HepG2 (cell line): Measurements from ENCODE around the gene PNPLA2. TPM values are rescaled to one million over a fixed set of nuclear protein-coding genes. Genes with fewer than 3 reads are reported as not detected.

Experiments used
- DNMT1 ChIP-seq: sonication (generic); formaldehyde crosslinking; IDR thresholded peaks from 2 replicates; pipeline ENCODE4 v1.5.1; 2020; ENCODE audit warnings: mild to moderate bottlenecking, missing genetic modification reagents
- GPN1 ChIP-seq: sonication (generic); formaldehyde crosslinking; IDR thresholded peaks from 2 replicates; pipeline ENCODE4 v1.5.1; 2020; ENCODE audit warnings: missing genetic modification reagents, borderline replicate concordance
- ISX ChIP-seq: sonication (generic); formaldehyde crosslinking; conservative IDR thresholded peaks from 2 replicates; pipeline ENCODE4 v1.5.0; 2020; ENCODE audit warnings: missing genetic modification reagents
- SETDB1 ChIP-seq: sonication (generic); formaldehyde crosslinking; IDR thresholded peaks from 2 replicates; pipeline ENCODE4 v1.5.1; 2020; ENCODE audit warnings: missing genetic modification reagents, mild to moderate bottlenecking, borderline replicate concordance
- ZFP82 ChIP-seq: sonication (generic); formaldehyde crosslinking; IDR thresholded peaks from 2 replicates; pipeline ENCODE4 v1.5.1; 2020; ENCODE audit warnings: mild to moderate bottlenecking, missing genetic modification reagents, borderline replicate concordance
- ZFP90 ChIP-seq: sonication (generic); formaldehyde crosslinking; IDR thresholded peaks from 2 replicates; pipeline ENCODE4 v1.8.0; 2022; ENCODE audit warnings: missing genetic modification reagents, mild to moderate bottlenecking, inconsistent platforms, borderline replicate concordance
- ZNF253 ChIP-seq: sonication (generic); formaldehyde crosslinking; IDR thresholded peaks from 2 replicates; pipeline ENCODE4 v1.8.0; 2022; ENCODE audit warnings: mild to moderate bottlenecking, missing genetic modification reagents, borderline replicate concordance
- ZNF33A ChIP-seq: sonication (generic); formaldehyde crosslinking; IDR thresholded peaks from 2 replicates; pipeline ENCODE4 v1.5.1; 2020; ENCODE audit warnings: missing genetic modification reagents, mild to moderate bottlenecking, moderate library complexity, borderline replicate concordance
- ZNF607 ChIP-seq: sonication (generic); formaldehyde crosslinking; IDR thresholded peaks from 2 replicates; pipeline ENCODE4 v1.5.1; 2020; ENCODE audit warnings: missing genetic modification reagents, mild to moderate bottlenecking, borderline replicate concordance
- polyA plus RNA-seq, 8 experiments: library from polyadenylated mRNA; depleted of rRNA in 3 of 8; stranded (reverse) in 7 of 8; unstranded in 1 of 8; fragments of >200 nt; fragmentation: Illumina TruSeq in 4 of 8; extraction: Trizol in 4 of 8; gene quantifications; 2 replicates each; pipeline versions ENCODE4 v1.2.1 to v1.2.3, GENCODE V29; 2011 to 2016; ENCODE audit warnings: low read depth in 4 of 8, missing spikeins in 1 of 8, mixed read lengths in 1 of 8; ENCODE audit not compliant: insufficient read depth in 1 of 8
- total RNA-seq, 5 experiments: library from RNA; depleted of rRNA; stranded (reverse); fragments of >200 nt; fragmentation: Illumina TruSeq; extraction: Trizol; gene quantifications; 2 replicates each; pipeline ENCODE4 v1.2.3, GENCODE V29; 2016; ENCODE audit warnings: low read depth in 1 of 5
- TF ChIP-seq, protein P1 (sequence below): sonication (generic); formaldehyde crosslinking; IDR thresholded peaks from one replicate; pipeline ENCODE4 v1.5.1; 2020; ENCODE audit warnings: mild to moderate bottlenecking, missing genetic modification reagents; ENCODE audit errors: not compliant biosample characterization
- TF ChIP-seq, protein P2 (sequence below): sonication (generic); formaldehyde crosslinking; IDR thresholded peaks from 2 replicates; pipeline ENCODE4 v1.9.0; 2022; ENCODE audit warnings: low read depth, missing genetic modification reagents
- TF ChIP-seq, protein P3 (sequence below): sonication (generic); formaldehyde crosslinking; conservative IDR thresholded peaks from 2 replicates; pipeline ENCODE4 v1.8.1; 2023; ENCODE audit warnings: missing genetic modification reagents
- TF ChIP-seq, protein P4 (sequence below): fragments of 450-650 bp; IDR thresholded peaks from 2 replicates; pipeline ENCODE4 v1.6.1; 2017; ENCODE audit warnings: mild to moderate bottlenecking

PNPLA2 gene
- total and polyA plus RNA-seq, 2 of the 13 experiments (the other 11 are each of a cell fraction or from before 2014, with no cell fraction given): 10.5 to 43.2 TPM

DNA sequence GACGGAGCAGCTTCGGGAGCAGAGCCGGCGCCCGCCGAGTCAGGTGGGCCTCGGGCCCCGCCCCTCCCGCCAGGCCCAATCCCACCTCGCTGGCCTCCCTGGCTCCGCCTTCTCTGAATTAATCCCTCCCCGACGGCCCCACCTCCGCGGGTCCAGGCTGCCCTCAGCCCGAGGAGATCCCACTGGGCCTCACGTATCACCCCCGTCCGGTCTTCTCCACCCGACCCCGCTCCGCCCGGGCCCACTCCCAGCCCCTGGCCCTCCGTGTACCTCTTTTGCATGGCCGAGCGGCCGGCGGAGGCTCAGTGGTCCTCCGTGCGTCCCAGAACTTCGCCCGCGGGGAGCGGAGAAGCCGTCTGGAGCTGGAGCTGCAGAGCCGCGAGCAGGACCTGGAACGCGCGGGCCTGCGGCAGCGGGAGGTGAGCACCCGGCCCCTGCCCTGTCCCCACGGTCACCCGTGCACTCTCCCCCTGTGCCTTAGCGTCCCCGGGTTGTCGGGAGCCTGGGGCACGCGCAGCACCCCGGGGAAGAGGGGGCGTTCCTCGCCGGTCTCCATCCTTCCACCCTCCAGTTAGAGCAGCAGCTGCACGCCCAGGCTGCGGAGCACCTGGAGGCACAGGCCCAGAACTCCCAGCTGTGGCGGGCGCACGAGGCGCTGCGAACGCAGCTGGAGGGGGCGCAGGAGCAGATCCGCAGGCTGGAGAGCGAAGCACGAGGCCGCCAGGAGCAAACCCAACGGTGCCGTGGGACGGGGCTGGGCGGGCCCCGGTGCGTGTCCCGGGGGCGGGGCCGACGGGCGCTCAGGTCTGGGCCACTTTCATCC lies 11.8 kb downstream of the PNPLA2 start (continued):
- TF ChIP-seq, protein P1, sequence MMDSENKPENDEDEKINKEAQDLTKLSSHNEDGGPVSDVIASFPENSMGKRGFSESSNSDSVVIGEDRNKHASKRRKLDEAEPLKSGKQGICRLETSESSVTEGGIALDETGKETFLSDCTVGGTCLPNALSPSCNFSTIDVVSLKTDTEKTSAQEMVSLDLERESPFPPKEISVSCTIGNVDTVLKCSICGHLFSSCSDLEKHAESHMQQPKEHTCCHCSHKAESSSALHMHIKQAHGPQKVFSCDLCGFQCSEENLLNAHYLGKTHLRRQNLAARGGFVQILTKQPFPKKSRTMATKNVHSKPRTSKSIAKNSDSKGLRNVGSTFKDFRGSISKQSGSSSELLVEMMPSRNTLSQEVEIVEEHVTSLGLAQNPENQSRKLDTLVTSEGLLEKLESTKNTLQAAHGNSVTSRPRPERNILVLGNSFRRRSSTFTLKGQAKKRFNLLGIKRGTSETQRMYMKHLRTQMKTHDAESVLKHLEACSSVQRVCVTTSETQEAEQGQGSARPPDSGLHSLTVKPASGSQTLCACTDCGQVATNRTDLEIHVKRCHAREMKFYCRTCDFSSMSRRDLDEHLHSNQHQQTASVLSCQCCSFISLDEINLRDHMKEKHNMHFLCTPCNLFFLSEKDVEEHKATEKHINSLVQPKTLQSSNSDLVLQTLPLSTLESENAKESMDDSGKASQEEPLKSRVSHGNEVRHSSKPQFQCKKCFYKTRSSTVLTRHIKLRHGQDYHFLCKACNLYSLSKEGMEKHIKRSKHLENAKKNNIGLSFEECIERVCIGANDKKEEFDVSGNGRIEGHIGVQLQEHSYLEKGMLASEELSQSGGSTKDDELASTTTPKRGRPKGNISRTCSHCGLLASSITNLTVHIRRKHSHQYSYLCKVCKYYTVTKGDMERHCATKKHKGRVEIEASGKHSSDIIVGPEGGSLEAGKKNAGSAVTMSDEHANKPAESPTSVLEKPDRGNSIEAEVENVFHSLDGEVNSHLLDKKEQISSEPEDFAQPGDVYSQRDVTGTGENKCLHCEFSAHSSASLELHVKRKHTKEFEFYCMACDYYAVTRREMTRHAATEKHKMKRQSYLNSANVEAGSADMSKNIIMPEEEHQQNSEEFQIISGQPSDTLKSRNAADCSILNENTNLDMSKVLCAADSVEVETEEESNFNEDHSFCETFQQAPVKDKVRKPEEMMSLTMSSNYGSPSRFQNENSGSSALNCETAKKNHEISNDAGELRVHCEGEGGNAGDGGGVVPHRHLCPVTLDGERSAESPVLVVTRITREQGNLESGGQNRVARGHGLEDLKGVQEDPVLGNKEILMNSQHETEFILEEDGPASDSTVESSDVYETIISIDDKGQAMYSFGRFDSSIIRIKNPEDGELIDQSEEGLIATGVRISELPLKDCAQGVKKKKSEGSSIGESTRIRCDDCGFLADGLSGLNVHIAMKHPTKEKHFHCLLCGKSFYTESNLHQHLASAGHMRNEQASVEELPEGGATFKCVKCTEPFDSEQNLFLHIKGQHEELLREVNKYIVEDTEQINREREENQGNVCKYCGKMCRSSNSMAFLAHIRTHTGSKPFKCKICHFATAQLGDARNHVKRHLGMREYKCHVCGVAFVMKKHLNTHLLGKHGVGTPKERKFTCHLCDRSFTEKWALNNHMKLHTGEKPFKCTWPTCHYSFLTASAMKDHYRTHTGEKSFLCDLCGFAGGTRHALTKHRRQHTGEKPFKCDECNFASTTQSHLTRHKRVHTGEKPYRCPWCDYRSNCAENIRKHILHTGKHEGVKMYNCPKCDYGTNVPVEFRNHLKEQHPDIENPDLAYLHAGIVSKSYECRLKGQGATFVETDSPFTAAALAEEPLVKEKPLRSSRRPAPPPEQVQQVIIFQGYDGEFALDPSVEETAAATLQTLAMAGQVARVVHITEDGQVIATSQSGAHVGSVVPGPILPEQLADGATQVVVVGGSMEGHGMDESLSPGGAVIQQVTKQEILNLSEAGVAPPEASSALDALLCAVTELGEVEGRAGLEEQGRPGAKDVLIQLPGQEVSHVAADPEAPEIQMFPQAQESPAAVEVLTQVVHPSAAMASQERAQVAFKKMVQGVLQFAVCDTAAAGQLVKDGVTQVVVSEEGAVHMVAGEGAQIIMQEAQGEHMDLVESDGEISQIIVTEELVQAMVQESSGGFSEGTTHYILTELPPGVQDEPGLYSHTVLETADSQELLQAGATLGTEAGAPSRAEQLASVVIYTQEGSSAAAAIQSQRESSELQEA (CRISPR knock-in tag): no peak
- TF ChIP-seq, protein P2, sequence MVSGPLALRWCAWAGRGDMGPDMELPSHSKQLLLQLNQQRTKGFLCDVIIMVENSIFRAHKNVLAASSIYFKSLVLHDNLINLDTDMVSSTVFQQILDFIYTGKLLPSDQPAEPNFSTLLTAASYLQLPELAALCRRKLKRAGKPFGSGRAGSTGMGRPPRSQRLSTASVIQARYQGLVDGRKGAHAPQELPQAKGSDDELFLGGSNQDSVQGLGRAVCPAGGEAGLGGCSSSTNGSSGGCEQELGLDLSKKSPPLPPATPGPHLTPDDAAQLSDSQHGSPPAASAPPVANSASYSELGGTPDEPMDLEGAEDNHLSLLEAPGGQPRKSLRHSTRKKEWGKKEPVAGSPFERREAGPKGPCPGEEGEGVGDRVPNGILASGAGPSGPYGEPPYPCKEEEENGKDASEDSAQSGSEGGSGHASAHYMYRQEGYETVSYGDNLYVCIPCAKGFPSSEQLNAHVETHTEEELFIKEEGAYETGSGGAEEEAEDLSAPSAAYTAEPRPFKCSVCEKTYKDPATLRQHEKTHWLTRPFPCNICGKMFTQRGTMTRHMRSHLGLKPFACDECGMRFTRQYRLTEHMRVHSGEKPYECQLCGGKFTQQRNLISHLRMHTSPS (CRISPR knock-in tag): peak; percentile 49; the same call in 1 of the 2 replicates
- TF ChIP-seq, protein P3, sequence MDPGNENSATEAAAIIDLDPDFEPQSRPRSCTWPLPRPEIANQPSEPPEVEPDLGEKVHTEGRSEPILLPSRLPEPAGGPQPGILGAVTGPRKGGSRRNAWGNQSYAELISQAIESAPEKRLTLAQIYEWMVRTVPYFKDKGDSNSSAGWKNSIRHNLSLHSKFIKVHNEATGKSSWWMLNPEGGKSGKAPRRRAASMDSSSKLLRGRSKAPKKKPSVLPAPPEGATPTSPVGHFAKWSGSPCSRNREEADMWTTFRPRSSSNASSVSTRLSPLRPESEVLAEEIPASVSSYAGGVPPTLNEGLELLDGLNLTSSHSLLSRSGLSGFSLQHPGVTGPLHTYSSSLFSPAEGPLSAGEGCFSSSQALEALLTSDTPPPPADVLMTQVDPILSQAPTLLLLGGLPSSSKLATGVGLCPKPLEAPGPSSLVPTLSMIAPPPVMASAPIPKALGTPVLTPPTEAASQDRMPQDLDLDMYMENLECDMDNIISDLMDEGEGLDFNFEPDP: no peak
- no peak for TF ChIP-seq ZNF607 (CRISPR knock-in tag)
- TF ChIP-seq, protein P4, sequence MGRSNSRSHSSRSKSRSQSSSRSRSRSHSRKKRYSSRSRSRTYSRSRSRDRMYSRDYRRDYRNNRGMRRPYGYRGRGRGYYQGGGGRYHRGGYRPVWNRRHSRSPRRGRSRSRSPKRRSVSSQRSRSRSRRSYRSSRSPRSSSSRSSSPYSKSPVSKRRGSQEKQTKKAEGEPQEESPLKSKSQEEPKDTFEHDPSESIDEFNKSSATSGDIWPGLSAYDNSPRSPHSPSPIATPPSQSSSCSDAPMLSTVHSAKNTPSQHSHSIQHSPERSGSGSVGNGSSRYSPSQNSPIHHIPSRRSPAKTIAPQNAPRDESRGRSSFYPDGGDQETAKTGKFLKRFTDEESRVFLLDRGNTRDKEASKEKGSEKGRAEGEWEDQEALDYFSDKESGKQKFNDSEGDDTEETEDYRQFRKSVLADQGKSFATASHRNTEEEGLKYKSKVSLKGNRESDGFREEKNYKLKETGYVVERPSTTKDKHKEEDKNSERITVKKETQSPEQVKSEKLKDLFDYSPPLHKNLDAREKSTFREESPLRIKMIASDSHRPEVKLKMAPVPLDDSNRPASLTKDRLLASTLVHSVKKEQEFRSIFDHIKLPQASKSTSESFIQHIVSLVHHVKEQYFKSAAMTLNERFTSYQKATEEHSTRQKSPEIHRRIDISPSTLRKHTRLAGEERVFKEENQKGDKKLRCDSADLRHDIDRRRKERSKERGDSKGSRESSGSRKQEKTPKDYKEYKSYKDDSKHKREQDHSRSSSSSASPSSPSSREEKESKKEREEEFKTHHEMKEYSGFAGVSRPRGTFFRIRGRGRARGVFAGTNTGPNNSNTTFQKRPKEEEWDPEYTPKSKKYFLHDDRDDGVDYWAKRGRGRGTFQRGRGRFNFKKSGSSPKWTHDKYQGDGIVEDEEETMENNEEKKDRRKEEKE: no peak
- TF ChIP-seq DNMT1 (CRISPR knock-in tag): no peak; the same call in 1 of the 2 replicates
- no peak for TF ChIP-seq SETDB1 (CRISPR knock-in tag)
- no peak for TF ChIP-seq ZFP82
- no peak for TF ChIP-seq ZNF33A
- no peak for TF ChIP-seq ZFP90 (CRISPR knock-in tag)
- TF ChIP-seq ISX (CRISPR knock-in tag): no peak
- no peak for TF ChIP-seq GPN1 (CRISPR knock-in tag)
- no peak for TF ChIP-seq ZNF253 (CRISPR knock-in tag)
